Nephron (organoid): Measurements from ENCODE around the gene EIF3L.

ENCODE experiments used
- H3K27ac Mint-ChIP-seq, 3 experiments: 2 replicates each; pipeline ENCODE4 v1.8.0; 2020; ENCODE audit warnings: mixed read lengths in 3 of 3, mild to moderate bottlenecking in 2 of 3, moderate library complexity in 1 of 3
- H3K27me3 Mint-ChIP-seq: 2 replicates; pipeline ENCODE4 v1.8.0; 2021; ENCODE audit warnings: low read depth, mild to moderate bottlenecking, moderate library complexity, mixed read lengths
- H3K36me3 Mint-ChIP-seq: 2 replicates; pipeline ENCODE4 v1.8.0; 2020; ENCODE audit warnings: low read depth, mixed read lengths
- H3K4me1 Mint-ChIP-seq: 2 replicates; pipeline ENCODE4 v1.8.0; 2020; ENCODE audit warnings: mixed read lengths
- H3K4me3 Mint-ChIP-seq, 3 experiments: 2 replicates each; pipeline ENCODE4 v1.8.0; 2020; ENCODE audit warnings: mild to moderate bottlenecking in 3 of 3, mixed read lengths in 3 of 3, moderate library complexity in 2 of 3
- H3K9me3 Mint-ChIP-seq: 2 replicates; pipeline ENCODE4 v1.8.0; 2020; ENCODE audit warnings: mixed read lengths
- TF ChIP-seq, protein P1 (sequence below), 3 experiments: fragments of 200-600 bp; sonication (generic); IDR thresholded peaks; one replicate each; pipeline ENCODE4 v1.5.0; 2021; ENCODE audit warnings: antibody characterized with exemption in 3 of 3; ENCODE audit not compliant: unreplicated experiment in 3 of 3

EIF3L gene

DNA sequence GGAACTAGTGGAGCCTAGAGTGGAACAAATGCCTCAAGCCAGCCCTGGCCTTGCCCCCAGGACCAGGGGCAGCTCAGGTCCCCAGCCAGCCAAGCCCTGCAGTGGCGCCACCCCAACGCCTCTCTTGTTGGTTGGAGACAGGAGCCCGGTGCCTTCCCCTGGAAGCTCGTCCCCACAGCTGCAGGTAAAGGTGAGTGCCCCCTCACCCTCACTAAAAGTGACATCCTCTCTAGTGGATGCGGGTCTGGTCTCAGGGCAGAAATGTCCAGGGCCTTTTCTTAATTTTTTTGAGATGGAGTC, 78.4 kb downstream of the EIF3L start:
- Mint-ChIP-seq H3K4me1 (peaks cover 4% of the 10 kb centered on the region), H3K27me3 (no peaks in the 10 kb centered on the region), H3K36me3 (peaks cover 21% of the 10 kb centered on the region), H3K9me3 (no peaks in the 10 kb centered on the region), H3K4me3 (no peak overlapping the region), H3K27ac (no peak overlapping the region)
- TF ChIP-seq, protein P1, sequence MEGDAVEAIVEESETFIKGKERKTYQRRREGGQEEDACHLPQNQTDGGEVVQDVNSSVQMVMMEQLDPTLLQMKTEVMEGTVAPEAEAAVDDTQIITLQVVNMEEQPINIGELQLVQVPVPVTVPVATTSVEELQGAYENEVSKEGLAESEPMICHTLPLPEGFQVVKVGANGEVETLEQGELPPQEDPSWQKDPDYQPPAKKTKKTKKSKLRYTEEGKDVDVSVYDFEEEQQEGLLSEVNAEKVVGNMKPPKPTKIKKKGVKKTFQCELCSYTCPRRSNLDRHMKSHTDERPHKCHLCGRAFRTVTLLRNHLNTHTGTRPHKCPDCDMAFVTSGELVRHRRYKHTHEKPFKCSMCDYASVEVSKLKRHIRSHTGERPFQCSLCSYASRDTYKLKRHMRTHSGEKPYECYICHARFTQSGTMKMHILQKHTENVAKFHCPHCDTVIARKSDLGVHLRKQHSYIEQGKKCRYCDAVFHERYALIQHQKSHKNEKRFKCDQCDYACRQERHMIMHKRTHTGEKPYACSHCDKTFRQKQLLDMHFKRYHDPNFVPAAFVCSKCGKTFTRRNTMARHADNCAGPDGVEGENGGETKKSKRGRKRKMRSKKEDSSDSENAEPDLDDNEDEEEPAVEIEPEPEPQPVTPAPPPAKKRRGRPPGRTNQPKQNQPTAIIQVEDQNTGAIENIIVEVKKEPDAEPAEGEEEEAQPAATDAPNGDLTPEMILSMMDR (IDR thresholded peaks at IDR 0.05; ENCODE audit: unreplicated experiment in 3 of 3): no peak

DNA sequence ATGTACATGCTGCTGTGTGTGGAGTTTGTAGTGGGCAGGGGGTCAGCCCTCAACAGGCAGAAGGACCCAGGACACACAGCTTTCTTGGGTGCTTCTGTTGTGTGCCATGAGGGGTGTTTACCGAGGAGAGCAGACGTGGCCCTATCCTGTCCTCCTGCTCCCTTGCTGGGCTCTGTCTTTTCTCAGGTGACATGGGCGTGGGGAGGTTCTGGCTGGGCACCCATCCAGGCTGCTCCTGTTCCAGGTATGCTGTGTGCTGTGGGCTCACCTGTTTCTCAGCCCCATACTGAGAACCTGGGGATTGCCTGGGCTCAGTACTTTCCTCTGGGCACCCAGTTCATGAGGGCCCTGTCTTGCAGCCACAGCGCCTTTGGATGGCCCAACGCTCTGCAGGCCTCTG, 80.2 kb downstream of the EIF3L start:
- H3K4me3 Mint-ChIP-seq: no peak overlapping the region
- no peaks in the 10 kb centered on the region for H3K27me3 Mint-ChIP-seq
- H3K36me3 Mint-ChIP-seq: peaks cover 28% of the 10 kb centered on the region
- no peaks in the 10 kb centered on the region for H3K9me3 Mint-ChIP-seq
- TF ChIP-seq, protein P1 (IDR thresholded peaks at IDR 0.05; ENCODE audit: unreplicated experiment in 3 of 3): no peak
- H3K4me1 Mint-ChIP-seq: peaks cover 11% of the 10 kb centered on the region
- no peak overlapping the region for H3K27ac Mint-ChIP-seq

DNA sequence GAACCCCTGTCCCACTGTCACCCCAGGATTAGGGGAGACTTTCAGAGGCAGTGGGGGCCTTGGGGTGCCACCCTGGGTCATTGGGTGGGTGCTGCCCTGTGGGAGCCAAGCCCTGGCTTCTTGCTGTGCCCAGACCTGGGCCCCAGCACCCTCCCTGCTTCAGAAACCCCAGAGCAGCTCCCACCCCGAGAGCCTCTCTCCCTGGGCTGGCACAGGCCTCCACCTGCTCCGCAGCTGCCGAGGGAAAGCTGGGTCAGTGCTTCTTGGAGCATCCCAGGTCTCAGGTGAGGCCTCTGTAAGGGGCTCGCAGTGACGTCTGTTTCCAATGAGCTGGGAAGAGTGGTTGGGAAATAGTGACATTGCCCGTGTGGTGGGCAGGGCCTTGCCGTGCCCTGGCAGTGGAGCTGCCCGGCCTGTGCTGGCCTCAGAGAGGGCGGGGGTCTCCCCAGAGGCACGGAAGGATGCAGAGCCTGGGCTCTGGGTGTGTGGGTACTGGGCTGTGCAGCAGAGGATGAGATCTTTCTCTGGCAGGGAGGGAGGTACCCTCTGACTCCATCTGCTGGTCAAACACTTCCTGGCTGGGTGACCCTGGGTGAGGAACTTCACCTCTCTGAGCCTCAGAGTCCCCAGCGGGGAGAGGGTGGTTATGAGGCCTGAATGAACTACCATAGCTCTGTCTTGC, 81.2 kb downstream of the EIF3L start:
- no peak overlapping the region for H3K27ac Mint-ChIP-seq
- no peaks in the 10 kb centered on the region for H3K27me3 Mint-ChIP-seq
- no peak overlapping the region for H3K4me3 Mint-ChIP-seq
- H3K9me3 Mint-ChIP-seq: no peaks in the 10 kb centered on the region
- peaks cover 11% of the 10 kb centered on the region for H3K4me1 Mint-ChIP-seq
- H3K36me3 Mint-ChIP-seq: peaks cover 28% of the 10 kb centered on the region
- TF ChIP-seq, protein P1 (IDR thresholded peaks at IDR 0.05; ENCODE audit: unreplicated experiment in 3 of 3): no peak

DNA sequence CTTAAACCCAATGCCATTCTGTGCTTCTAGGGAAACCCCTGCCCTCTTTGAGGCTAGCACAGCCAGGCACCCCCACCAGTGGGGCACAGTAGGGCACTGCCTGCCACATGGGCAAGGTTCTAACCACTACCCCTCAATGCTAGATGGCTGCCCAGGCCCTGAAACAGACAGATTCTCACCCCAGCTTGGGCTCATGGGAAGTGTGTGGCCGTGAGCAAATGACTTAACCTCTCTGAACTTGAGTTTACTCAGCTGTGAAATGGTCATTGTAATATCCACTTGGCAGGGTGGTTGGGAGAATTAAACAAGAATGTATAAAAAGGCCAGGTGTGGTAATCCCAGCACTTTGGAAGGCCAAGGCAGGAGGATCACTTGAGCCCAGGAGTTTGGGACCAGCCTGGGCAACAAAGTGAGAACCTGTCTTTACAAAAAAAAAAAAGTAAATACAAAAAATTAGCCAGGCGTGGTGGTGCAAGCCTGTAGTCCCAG, 81.8 kb downstream of the EIF3L start:
- TF ChIP-seq, protein P1 (IDR thresholded peaks at IDR 0.05; ENCODE audit: unreplicated experiment in 3 of 3): no peak
- Mint-ChIP-seq H3K4me1 (peaks cover 11% of the 10 kb centered on the region), H3K36me3 (peaks cover 28% of the 10 kb centered on the region), H3K27me3 (no peaks in the 10 kb centered on the region), H3K4me3 (no peak overlapping the region), H3K27ac (no peak overlapping the region), H3K9me3 (no peaks in the 10 kb centered on the region)

DNA sequence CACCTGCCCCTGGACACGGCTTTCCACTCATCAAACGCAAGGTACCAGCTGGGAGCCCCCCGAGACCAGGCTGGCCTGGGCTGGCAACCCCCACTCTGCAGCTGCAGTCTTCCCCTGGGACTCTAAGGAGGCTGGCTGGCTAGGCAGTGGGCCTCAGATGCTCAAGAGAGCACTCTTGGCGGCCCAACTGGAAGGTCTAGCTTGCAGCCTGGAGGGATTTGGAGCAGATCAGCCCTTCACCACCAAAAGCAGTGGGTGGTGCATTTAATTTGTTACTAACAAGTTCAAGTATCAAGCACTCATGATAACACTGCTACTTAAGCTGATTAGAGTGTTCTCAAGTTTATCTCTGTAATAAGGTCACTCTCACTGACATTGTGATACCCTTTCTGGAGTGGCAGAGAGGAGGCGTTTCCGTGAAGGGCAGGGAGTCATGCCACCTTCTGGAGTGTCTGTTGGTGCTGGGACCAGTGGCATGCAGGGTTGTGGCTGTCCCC, 82.7 kb downstream of the EIF3L start:
- H3K4me3 Mint-ChIP-seq: no peak overlapping the region
- H3K36me3 Mint-ChIP-seq: peaks cover 28% of the 10 kb centered on the region
- H3K27ac Mint-ChIP-seq: no peak overlapping the region
- no peaks in the 10 kb centered on the region for H3K9me3 Mint-ChIP-seq
- peaks cover 11% of the 10 kb centered on the region for H3K4me1 Mint-ChIP-seq
- H3K27me3 Mint-ChIP-seq: no peaks in the 10 kb centered on the region
- TF ChIP-seq, protein P1 (IDR thresholded peaks at IDR 0.05; ENCODE audit: unreplicated experiment in 3 of 3): no peak

DNA sequence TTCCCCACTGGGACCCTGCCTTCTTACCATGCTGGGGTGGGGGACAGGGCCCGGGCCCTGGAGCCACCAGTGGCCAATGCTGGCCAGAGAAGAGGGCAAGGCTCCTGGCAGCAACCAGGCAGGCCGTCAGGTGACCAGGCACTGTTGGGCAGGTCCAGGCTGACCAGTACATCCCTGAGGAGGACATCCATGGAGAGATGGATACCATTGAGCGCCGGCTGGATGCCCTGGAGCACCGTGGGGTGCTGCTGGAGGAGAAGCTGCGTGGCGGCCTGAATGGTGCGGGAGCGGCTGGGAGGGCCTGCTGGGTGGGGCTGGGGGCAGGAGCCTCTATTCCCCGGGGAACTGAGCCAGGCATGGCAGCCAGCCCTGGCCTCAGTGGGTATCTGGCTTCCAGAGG, 83.2 kb downstream of the EIF3L start:
- no peak overlapping the region for H3K4me3 Mint-ChIP-seq
- no peaks in the 10 kb centered on the region for H3K27me3 Mint-ChIP-seq
- H3K27ac Mint-ChIP-seq: no peak overlapping the region
- TF ChIP-seq, protein P1 (IDR thresholded peaks at IDR 0.05; ENCODE audit: unreplicated experiment in 3 of 3): no peak
- H3K36me3 Mint-ChIP-seq: peaks cover 29% of the 10 kb centered on the region
- no peaks in the 10 kb centered on the region for H3K9me3 Mint-ChIP-seq
- peaks cover 11% of the 10 kb centered on the region for H3K4me1 Mint-ChIP-seq
